Spleen (tissue), 11 donors: ENCODE data around the gene EHBP1L1. TPM values are rescaled to one million over a fixed set of nuclear protein-coding genes. Genes with fewer than 3 reads are reported as not detected.

Experiments
- DNase-seq: peaks from one replicate; pipeline ENCODE4 v3.0.0-alpha.2; 2020
- H3K27ac ChIP-seq, 8 donors: fragments of 200-600 bp; sonication (generic) in 7 of 8; 1 replicate in 4 of 8; 2 replicates in 4 of 8; pipeline versions ENCODE4 v1.5.0 to v1.8.0; 2016 to 2021; ENCODE audit warnings: inconsistent platforms in 4 of 8, mild to moderate bottlenecking in 4 of 8, moderate library complexity in 1 of 8
- H3K27me3 ChIP-seq, 7 donors: fragments of 200-600 bp; sonication (generic) in 6 of 7; replicated peaks in 1 of 7; 1 replicate in 4 of 7; 2 replicates in 3 of 7; pipeline versions ENCODE4 v1.5.0 to v1.8.0; 2016 to 2021; ENCODE audit warnings: inconsistent platforms in 3 of 7, mild to moderate bottlenecking in 1 of 7
- H3K36me3 ChIP-seq, 6 donors: fragments of 200-600 bp; sonication (generic) in 5 of 6; 1 replicate in 4 of 6; 2 replicates in 2 of 6; pipeline versions ENCODE4 v1.5.0 to v1.8.0; 2016 to 2021; ENCODE audit warnings: inconsistent platforms in 2 of 6
- H3K4me1 ChIP-seq, 6 donors: fragments of 200-600 bp; sonication (generic) in 5 of 6; 1 replicate in 3 of 6; 2 replicates in 3 of 6; pipeline versions ENCODE4 v1.5.0 to v1.8.0; 2016 to 2021; ENCODE audit warnings: inconsistent platforms in 3 of 6
- H3K4me3 ChIP-seq, 8 donors: fragments of 200-600 bp; sonication (generic) in 7 of 8; 1 replicate in 4 of 8; 2 replicates in 4 of 8; pipeline versions ENCODE4 v1.5.0 to v1.8.0; 2016 to 2021; ENCODE audit warnings: inconsistent platforms in 4 of 8, mild to moderate bottlenecking in 4 of 8, moderate library complexity in 2 of 8
- H3K9me3 ChIP-seq, 8 donors: fragments of 200-600 bp; sonication (generic) in 7 of 8; 1 replicate in 4 of 8; 2 replicates in 4 of 8; pipeline versions ENCODE4 v1.5.0 to v1.8.0; 2016 to 2021; ENCODE audit warnings: inconsistent platforms in 4 of 8
- POLR2A ChIP-seq, 3 donors: fragments of 450-650 bp; IDR thresholded peaks; one replicate each; pipeline ENCODE4 v1.5.1; 2017; ENCODE audit warnings: antibody characterized with exemption in 3 of 3, mild to moderate bottlenecking in 1 of 3
- POLR2AphosphoS5 ChIP-seq, 3 donors: sonication (generic); formaldehyde crosslinking; IDR thresholded peaks; one replicate each; pipeline ENCODE4 v1.5.1; 2017; ENCODE audit warnings: antibody characterized with exemption in 3 of 3
- WGBS, 5 donors: extraction: QIAGEN DNeasy Blood & Tissue Kit in 3 of 5; methylation state at CpG; one replicate each; pipeline versions ENCODE4 v1.1.5 to v1.1.7; 2013 to 2018; 5-methylcytosine and 5-hydroxymethylcytosine counted together
- intact Hi-C: fragments of 100-400 bp; cut with DNase I; formaldehyde crosslinking; loops from one replicate; pipeline ENCODE4 v1.15.0; 2023; ENCODE audit warnings: low total_unique reads
- polyA plus RNA-seq, 3 donors: library from polyadenylated mRNA; stranded (reverse); fragments of 200-250 nt; gene quantifications; one replicate each; pipeline ENCODE4 v1.2.1, GENCODE V29; 2013
- total RNA-seq, 7 donors: library from RNA; depleted of rRNA in 3 of 7; stranded (reverse); fragments of >200 nt in 3 of 7; fragmentation: NEBNext Ultra II Directional in 4 of 7; extraction: Animal tissue kit (Norgen Biotek cat#: 25700) in 4 of 7; gene quantifications; one replicate each; pipeline versions ENCODE4 v1.1.0 to v1.2.1, GENCODE V29; 2016 to 2021
- TF ChIP-seq, protein P1 (sequence below), 11 experiments: fragments of 200-600 bp in 7 of 11; fragments of 450-650 bp in 4 of 11; sonication (generic) in 4 of 11; IDR thresholded peaks in 8 of 11; conservative IDR thresholded peaks in 3 of 11; 1 replicate in 7 of 11; 2 replicates in 4 of 11; pipeline versions ENCODE4 v1.4.0 to v1.8.0; 2016 to 2021; ENCODE audit warnings: antibody characterized with exemption in 11 of 11, inconsistent platforms in 4 of 11, mild to moderate bottlenecking in 1 of 11
- donor health status: healthy with polysubstance abuse.
- donor health status: DM: no; HTN: no; CAD: no; lungs with moderate emphysema.
- donor health status: DM: no; HTN: no; CAD: no.
- donor health status: Bipolar disorder and iron deficiency.
- donor health status: healthy.
- donor health status: DM: no; HTN: no; CAD: no.
- donor health status: DM: yes; HTN: yes; CAD: no.

Gene EHBP1L1
- total and polyA plus RNA-seq, 10 donors: 44.3 to 365 (median 215) TPM

DNA sequence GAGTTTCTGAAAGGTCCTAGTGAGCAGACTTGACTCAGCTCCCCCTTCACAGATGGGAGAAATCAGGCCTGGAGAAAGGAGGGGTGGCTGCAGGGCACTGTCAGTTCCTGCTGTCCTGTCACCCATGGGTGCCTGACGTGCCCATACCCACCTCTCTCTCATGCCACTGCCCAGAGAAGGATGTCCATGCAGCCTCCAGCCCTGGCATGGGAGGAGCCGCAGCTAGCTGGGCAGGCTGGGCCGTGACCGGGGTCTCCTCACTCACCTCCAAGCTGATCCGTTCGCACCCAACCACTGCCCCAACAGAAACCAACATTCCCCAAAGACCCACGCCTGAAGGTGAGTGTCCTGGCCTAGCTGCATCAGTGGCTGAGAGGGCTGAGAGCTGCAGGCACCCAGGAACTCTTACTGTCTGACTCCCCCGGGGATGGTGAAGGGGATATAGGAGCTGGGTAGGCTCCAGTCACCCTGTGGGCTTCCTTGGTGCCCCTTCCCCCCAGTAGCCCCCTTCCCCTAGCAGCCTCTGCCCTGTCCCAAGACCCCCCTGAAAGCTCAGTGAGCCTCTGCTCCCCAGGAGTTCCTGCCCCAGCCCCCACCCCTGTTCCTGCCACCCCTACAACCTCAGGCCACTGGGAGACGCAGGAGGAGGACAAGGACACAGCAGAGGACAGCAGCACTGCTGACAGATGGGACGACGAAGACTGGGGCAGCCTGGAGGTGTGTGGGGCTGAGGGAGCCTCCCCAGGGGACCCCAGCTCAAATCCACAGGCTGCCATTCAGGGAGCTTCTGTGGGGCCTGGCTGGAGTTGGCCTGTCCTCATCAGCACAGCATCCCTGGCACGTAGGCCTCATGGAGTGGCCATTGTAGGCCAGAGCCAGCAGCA is 39.2 kb upstream of the EHBP1L1 start:
- H3K36me3 ChIP-seq: peaks cover 0 to 81% (median 56%) of the 10 kb centered on the region in 6 donors
- WGBS, 5 donors: 83 to 97% (median 88%) methylated on average over 7 to 12 of the region's 12 CpGs
- H3K4me3 ChIP-seq: no peak overlapping the region
- peak overlapping the region in 2 of 8 donors; percentile 92 to 96 for H3K27ac ChIP-seq
- no peak for DNase-seq
- H3K27me3 ChIP-seq: no peaks in the 10 kb centered on the region
- intact Hi-C loops: no loop called here
- no peaks in the 10 kb centered on the region for H3K9me3 ChIP-seq
- H3K4me1 ChIP-seq: peaks cover 7 to 54% (median 37%) of the 10 kb centered on the region in 6 donors
- TF ChIP-seq, protein P1, sequence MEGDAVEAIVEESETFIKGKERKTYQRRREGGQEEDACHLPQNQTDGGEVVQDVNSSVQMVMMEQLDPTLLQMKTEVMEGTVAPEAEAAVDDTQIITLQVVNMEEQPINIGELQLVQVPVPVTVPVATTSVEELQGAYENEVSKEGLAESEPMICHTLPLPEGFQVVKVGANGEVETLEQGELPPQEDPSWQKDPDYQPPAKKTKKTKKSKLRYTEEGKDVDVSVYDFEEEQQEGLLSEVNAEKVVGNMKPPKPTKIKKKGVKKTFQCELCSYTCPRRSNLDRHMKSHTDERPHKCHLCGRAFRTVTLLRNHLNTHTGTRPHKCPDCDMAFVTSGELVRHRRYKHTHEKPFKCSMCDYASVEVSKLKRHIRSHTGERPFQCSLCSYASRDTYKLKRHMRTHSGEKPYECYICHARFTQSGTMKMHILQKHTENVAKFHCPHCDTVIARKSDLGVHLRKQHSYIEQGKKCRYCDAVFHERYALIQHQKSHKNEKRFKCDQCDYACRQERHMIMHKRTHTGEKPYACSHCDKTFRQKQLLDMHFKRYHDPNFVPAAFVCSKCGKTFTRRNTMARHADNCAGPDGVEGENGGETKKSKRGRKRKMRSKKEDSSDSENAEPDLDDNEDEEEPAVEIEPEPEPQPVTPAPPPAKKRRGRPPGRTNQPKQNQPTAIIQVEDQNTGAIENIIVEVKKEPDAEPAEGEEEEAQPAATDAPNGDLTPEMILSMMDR (IDR thresholded peaks at IDR 0.05 in 8 of 11, conservative IDR thresholded peaks at IDR 0.05 in 3 of 11): no peak
- TF ChIP-seq POLR2AphosphoS5 (IDR thresholded peaks at IDR 0.05): peak in 2 of 3 donors; percentile 3 to 40

DNA sequence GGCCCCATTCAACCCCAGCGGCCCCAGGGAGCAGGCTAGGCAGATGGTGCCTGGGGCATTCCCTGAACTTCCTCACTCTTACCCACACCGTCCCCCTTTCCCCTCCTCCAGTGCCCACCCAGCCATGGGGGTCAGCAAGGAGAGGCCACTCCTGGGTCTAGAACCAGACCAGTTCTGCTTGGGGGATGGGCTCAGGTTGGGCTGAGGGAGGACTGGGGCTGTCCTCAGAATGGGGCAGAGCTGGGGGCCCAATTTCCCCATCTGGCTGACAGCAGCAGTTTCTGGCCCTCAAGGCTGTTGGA is 38.6 kb upstream of the EHBP1L1 start:
- no peak overlapping the region for H3K4me3 ChIP-seq
- WGBS, 5 donors: 79 to 93% (median 84%) methylated on average over 2 of the region's 2 CpGs
- TF ChIP-seq POLR2AphosphoS5 (IDR thresholded peaks at IDR 0.05): peak; percentile 31 to 44 (median 32)
- TF ChIP-seq, protein P1 (IDR thresholded peaks at IDR 0.05 in 8 of 11, conservative IDR thresholded peaks at IDR 0.05 in 3 of 11): no peak
- no peak for TF ChIP-seq POLR2A (IDR thresholded peaks at IDR 0.05)
- no peaks in the 10 kb centered on the region for H3K9me3 ChIP-seq
- H3K36me3 ChIP-seq: peaks cover 0 to 75% (median 50%) of the 10 kb centered on the region in 6 donors
- H3K27ac ChIP-seq: peak overlapping the region in 4 of 8 donors; percentile 88 to 96 (median 92)
- no peak for DNase-seq
- no peaks in the 10 kb centered on the region for H3K27me3 ChIP-seq
- intact Hi-C loops: no loop called here
- H3K4me1 ChIP-seq: peaks cover 7 to 58% (median 42%) of the 10 kb centered on the region in 6 donors

GRCh38 chr11:65537620-65538231 is 38.1 kb upstream of the EHBP1L1 start:
- H3K4me1 ChIP-seq: peaks cover 7 to 58% (median 42%) of the 10 kb centered on the region in 6 donors
- H3K9me3 ChIP-seq: no peaks in the 10 kb centered on the region
- intact Hi-C loops: no loop called here
- peaks cover 0 to 70% (median 45%) of the 10 kb centered on the region in 6 donors for H3K36me3 ChIP-seq
- no peak overlapping the region for H3K4me3 ChIP-seq
- TF ChIP-seq, protein P1 (IDR thresholded peaks at IDR 0.05 in 8 of 11, conservative IDR thresholded peaks at IDR 0.05 in 3 of 11): no peak
- TF ChIP-seq POLR2A (IDR thresholded peaks at IDR 0.05) (no peak), POLR2AphosphoS5 (IDR thresholded peaks at IDR 0.05) (no peak)
- H3K27me3 ChIP-seq: no peaks in the 10 kb centered on the region
- DNase-seq: peak; percentile 79
- H3K27ac ChIP-seq: peak overlapping the region; percentile 29 to 96 (median 89)
- 77 to 89% (median 86%) methylated on average over 12 to 18 of the region's 18 CpGs for WGBS, 5 donors
